ENCODE results near the gene CHURC1. TPM values are rescaled to one million over a fixed set of nuclear protein-coding genes. Genes with fewer than 3 reads are reported as not detected.

The CHURC1 gene
- total and polyA plus RNA-seq, 2 experiments from 2014 or later = 62.4 to 134 TPM

DNA sequence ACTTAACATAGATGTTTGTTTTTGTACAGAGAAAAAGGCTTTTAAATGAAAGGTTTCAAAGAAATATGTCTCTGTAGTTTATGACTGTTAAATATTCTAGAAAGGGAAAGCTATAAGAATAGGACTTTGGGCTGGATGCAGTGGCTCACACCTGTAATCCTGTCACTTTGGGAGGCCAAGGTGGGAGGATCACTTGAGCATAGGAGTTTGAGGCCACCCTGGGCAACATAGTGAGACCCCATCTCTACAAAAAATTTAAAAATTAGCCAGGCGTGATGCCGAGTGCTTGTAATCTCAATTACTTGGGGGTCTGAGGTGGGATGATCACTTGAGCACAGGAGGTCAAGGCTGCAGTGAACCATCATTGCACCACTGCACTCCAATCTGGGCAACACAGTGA lies 16.9 kb downstream of the CHURC1 start:
- WGBS (ENCODE audit: low lambda C conversion rate, missing lambda C conversion rate) = 95% methylated on average over 2 of the region's 2 CpGs
- no peaks in the 10 kb centered on the region for H3K9me2 ChIP-seq (replicated peaks; ENCODE audit: insufficient read depth)
- H2AFZ ChIP-seq = no peak overlapping the region
- no peaks in the 10 kb centered on the region for H4K20me1 ChIP-seq (ENCODE audit: insufficient read depth, poor library complexity, severe bottlenecking)
- H3K27ac ChIP-seq = no peak overlapping the region
- no peak overlapping the region for H3K4me3 ChIP-seq
- H3K9me3 ChIP-seq (ENCODE audit: low read depth) = no peaks in the 10 kb centered on the region
- peaks cover 18% of the 10 kb centered on the region for H3K79me2 ChIP-seq
- no peak for TF ChIP-seq EZH2 (IDR thresholded peaks at IDR 0.05; ENCODE audit: borderline replicate concordance)
- TF ChIP-seq CTCF (IDR thresholded peaks at IDR 0.05; ENCODE audit: poor library complexity) = no peak
- TF ChIP-seq EZH2phosphoT487 (IDR thresholded peaks at IDR 0.05; ENCODE audit: low read depth, severe bottlenecking, unreplicated experiment) = no peak
- H3K4me2 ChIP-seq = no peak overlapping the region
- H3K36me3 ChIP-seq (replicated peaks; ENCODE audit: insufficient read depth, low read depth) = peaks cover 5% of the 10 kb centered on the region
- DNase-seq (ENCODE audit: low spot score) = no peak
- peaks cover 1% of the 10 kb centered on the region for H3K4me1 ChIP-seq (ENCODE audit: insufficient read depth)
- no peaks in the 10 kb centered on the region for H3K27me3 ChIP-seq

DNA sequence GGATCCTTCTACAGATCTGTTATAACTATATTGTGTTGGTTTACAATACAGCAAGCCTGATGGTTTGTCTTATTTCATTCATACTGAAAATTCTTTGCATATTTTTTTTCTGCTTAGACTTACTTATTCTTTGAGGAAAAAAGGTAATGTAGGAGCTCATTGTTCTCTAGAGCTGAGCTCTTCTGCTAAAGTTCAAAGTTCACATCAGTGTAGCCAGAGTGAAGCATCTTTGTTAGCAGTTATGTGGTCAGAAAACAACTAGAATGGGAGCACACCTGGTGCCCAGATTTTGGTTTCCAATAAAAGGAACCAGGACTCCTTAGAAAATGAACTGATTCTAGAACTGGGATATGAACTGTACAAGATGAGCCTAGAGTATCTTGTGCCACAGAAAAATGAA lies 18.0 kb downstream of the CHURC1 start:
- Histone ChIP-seq H3K79me2 (peaks cover 13% of the 10 kb centered on the region), H3K9me3 (ENCODE audit: low read depth) (no peaks in the 10 kb centered on the region), H3K36me3 (replicated peaks; ENCODE audit: insufficient read depth, low read depth) (peaks cover 5% of the 10 kb centered on the region), H3K4me1 (ENCODE audit: insufficient read depth) (peaks cover 11% of the 10 kb centered on the region), H3K9me2 (replicated peaks; ENCODE audit: insufficient read depth) (no peaks in the 10 kb centered on the region), H3K4me2 (no peak overlapping the region), H3K27ac (no peak overlapping the region), H3K4me3 (no peak overlapping the region), H3K27me3 (no peaks in the 10 kb centered on the region), H4K20me1 (ENCODE audit: insufficient read depth, poor library complexity, severe bottlenecking) (no peaks in the 10 kb centered on the region), H2AFZ (no peak overlapping the region)
- no peak for DNase-seq (ENCODE audit: low spot score)
- TF ChIP-seq CTCF (IDR thresholded peaks at IDR 0.05; ENCODE audit: poor library complexity) (no peak), EZH2phosphoT487 (IDR thresholded peaks at IDR 0.05; ENCODE audit: low read depth, severe bottlenecking, unreplicated experiment) (no peak), EZH2 (IDR thresholded peaks at IDR 0.05; ENCODE audit: borderline replicate concordance) (no peak)

DNA sequence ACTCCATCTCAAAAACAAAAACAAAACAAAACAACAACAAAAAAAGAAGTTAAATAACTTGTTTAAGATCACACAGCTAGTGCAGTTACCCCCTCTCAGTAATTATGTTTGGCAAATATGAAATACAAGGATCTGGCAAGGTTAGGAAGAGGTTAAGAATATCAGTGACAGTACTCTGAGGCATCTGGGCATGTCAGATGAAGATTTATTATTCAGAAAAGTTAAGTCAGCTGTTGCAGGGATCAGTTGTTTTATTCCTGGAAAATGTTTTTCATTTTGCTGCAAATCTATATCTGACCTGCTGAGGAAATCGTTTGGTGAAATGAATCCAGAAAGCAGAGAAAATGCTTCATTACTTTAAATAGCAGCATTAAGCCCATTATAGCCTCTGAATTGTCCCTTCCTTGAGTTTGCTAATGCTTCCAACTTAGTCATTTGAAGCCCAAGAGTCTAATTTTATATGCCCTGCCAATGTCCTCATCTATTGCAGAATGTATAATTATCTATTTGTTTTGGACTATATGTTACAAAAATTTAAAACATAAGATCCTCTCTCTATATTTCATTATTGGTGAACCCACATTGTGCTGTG lies 20.2 kb downstream of the CHURC1 start:
- no peak for DNase-seq (ENCODE audit: low spot score)
- Histone ChIP-seq H3K9me2 (replicated peaks; ENCODE audit: insufficient read depth) (no peaks in the 10 kb centered on the region), H4K20me1 (ENCODE audit: insufficient read depth, poor library complexity, severe bottlenecking) (no peaks in the 10 kb centered on the region), H3K9me3 (ENCODE audit: low read depth) (no peaks in the 10 kb centered on the region), H3K4me2 (no peak overlapping the region), H3K36me3 (replicated peaks; ENCODE audit: insufficient read depth, low read depth) (peaks cover 5% of the 10 kb centered on the region), H3K4me3 (no peak overlapping the region), H3K4me1 (ENCODE audit: insufficient read depth) (peaks cover 29% of the 10 kb centered on the region), H2AFZ (no peak overlapping the region), H3K79me2 (peaks cover 12% of the 10 kb centered on the region), H3K27ac (no peak overlapping the region), H3K27me3 (no peaks in the 10 kb centered on the region)
- no peak for TF ChIP-seq CTCF (IDR thresholded peaks at IDR 0.05; ENCODE audit: poor library complexity)
- no peak for TF ChIP-seq EZH2phosphoT487 (IDR thresholded peaks at IDR 0.05; ENCODE audit: low read depth, severe bottlenecking, unreplicated experiment)
- no peak for TF ChIP-seq EZH2 (IDR thresholded peaks at IDR 0.05; ENCODE audit: borderline replicate concordance)
- WGBS (ENCODE audit: low lambda C conversion rate, missing lambda C conversion rate) = 88% methylated on average over 1 of the region's 1 CpG
